ENCODE results near the gene RHBDL1.

DNA sequence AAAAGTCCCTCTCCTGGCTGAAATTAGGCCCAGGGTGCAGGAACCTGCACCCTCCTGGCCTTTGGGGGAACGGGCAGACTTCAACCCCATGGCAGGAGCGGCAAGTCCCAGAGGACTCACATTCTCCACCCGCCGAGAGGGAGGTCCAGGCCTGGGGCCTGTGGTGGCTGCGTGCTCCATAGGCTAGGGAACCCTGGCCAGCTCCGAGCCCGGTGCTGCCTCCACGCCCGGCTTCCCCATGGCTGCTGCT is 50.6 kb downstream of the RHBDL1 start:
- TF ChIP-seq YY1 (IDR thresholded peaks at IDR 0.05; ENCODE audit: low read depth, low read length): no peak
- TF ChIP-seq RAD21 (IDR thresholded peaks at IDR 0.05; ENCODE audit: insufficient read depth, low read depth, low read length): no peak
- no peak for TF ChIP-seq NBN (IDR thresholded peaks at IDR 0.05)
- TF ChIP-seq, protein P1, sequence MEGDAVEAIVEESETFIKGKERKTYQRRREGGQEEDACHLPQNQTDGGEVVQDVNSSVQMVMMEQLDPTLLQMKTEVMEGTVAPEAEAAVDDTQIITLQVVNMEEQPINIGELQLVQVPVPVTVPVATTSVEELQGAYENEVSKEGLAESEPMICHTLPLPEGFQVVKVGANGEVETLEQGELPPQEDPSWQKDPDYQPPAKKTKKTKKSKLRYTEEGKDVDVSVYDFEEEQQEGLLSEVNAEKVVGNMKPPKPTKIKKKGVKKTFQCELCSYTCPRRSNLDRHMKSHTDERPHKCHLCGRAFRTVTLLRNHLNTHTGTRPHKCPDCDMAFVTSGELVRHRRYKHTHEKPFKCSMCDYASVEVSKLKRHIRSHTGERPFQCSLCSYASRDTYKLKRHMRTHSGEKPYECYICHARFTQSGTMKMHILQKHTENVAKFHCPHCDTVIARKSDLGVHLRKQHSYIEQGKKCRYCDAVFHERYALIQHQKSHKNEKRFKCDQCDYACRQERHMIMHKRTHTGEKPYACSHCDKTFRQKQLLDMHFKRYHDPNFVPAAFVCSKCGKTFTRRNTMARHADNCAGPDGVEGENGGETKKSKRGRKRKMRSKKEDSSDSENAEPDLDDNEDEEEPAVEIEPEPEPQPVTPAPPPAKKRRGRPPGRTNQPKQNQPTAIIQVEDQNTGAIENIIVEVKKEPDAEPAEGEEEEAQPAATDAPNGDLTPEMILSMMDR (IDR thresholded peaks at IDR 0.05 in 2 of 3, conservative IDR thresholded peaks at IDR 0.05 in 1 of 3; ENCODE audit: control insufficient read depth in 2 of 3, extremely low read depth in 1 of 3, insufficient read depth in 1 of 3, low read depth in 3 of 3, low read length in 3 of 3): no peak
- TF ChIP-seq, protein P2, sequence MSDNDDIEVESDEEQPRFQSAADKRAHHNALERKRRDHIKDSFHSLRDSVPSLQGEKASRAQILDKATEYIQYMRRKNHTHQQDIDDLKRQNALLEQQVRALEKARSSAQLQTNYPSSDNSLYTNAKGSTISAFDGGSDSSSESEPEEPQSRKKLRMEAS (IDR thresholded peaks at IDR 0.05; ENCODE audit: low read depth, low read length): no peak
- TF ChIP-seq RCOR1 (conservative IDR thresholded peaks at IDR 0.05; ENCODE audit: low read depth, low read length): no peak
- TF ChIP-seq GABPA (IDR thresholded peaks at IDR 0.05; ENCODE audit: low read depth): no peak
- TF ChIP-seq, protein P3, sequence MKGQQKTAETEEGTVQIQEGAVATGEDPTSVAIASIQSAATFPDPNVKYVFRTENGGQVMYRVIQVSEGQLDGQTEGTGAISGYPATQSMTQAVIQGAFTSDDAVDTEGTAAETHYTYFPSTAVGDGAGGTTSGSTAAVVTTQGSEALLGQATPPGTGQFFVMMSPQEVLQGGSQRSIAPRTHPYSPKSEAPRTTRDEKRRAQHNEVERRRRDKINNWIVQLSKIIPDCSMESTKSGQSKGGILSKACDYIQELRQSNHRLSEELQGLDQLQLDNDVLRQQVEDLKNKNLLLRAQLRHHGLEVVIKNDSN (IDR thresholded peaks at IDR 0.05; ENCODE audit: borderline replicate concordance, extremely low read length, insufficient read depth, low read depth, low read length): no peak
